AG09309 (cell line): ENCODE data around the gene ARPP19.
"Not testable (repeated sequence)": the region's sequence is repeated elsewhere in the genome, so short reads cannot be mapped to it uniquely, and the experiment has no call there.

Experiments used
- DNase-seq: peaks from one replicate; pipeline ENCODE4 v3.0.0-alpha.2; 2010; ENCODE audit warnings: low read depth
- H3K4me3 ChIP-seq: 2 replicates; pipeline ENCODE4 v1.5.1; 2011; ENCODE audit warnings: mild to moderate bottlenecking, low read depth, low read length, moderate library complexity; ENCODE audit not compliant: control insufficient read depth
- TF ChIP-seq, protein P1 (sequence below): IDR thresholded peaks from 2 replicates; pipeline ENCODE4 v1.5.1; 2011; ENCODE audit warnings: mild to moderate bottlenecking, low read depth, low read length, inconsistent platforms; ENCODE audit not compliant: insufficient read depth, control insufficient read depth; ENCODE audit errors: missing control alignments

The ARPP19 gene

DNA sequence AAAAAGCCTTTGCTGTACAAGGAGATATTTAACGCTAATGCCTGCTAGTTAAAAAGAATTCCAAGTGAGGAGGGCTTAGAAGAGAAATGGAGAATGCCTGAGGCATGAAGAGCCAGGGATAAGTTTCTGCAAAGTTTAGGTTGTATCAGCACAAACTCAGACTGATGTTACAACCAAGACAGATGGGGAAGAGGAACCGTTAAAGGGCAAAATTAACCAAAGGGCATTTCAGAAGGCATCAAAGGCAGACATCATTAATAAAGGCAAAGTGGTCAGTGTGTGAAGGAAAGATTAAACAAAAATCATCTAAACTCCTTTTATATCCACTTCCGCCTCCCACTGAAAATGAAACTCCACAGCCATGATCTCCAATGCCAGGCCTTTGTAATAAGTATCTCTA is 47.1 kb downstream of the ARPP19 start:
- DNase-seq = no peak
- no peak overlapping the region for H3K4me3 ChIP-seq
- TF ChIP-seq, protein P1, sequence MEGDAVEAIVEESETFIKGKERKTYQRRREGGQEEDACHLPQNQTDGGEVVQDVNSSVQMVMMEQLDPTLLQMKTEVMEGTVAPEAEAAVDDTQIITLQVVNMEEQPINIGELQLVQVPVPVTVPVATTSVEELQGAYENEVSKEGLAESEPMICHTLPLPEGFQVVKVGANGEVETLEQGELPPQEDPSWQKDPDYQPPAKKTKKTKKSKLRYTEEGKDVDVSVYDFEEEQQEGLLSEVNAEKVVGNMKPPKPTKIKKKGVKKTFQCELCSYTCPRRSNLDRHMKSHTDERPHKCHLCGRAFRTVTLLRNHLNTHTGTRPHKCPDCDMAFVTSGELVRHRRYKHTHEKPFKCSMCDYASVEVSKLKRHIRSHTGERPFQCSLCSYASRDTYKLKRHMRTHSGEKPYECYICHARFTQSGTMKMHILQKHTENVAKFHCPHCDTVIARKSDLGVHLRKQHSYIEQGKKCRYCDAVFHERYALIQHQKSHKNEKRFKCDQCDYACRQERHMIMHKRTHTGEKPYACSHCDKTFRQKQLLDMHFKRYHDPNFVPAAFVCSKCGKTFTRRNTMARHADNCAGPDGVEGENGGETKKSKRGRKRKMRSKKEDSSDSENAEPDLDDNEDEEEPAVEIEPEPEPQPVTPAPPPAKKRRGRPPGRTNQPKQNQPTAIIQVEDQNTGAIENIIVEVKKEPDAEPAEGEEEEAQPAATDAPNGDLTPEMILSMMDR = no peak

DNA sequence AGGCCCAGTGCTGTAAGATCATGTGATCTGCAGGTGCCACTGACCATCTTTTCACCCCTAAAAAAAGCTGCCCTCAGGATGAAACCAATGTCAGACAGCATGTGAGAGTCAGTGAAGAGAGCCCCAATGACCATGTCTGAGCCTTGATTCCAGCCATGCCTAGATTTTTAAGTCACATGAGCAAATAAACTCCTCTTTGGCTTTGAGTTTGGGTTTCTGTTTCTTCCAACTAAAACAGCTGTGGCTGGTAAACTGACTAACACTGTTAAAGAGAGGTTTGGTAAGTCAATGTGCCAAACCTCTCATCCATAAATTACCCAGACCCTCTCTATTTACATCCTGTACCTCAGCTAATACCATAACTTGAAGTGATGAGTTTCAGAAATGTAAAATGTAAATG is 48.4 kb downstream of the ARPP19 start:
- H3K4me3 ChIP-seq = no peak overlapping the region
- TF ChIP-seq, protein P1 = no peak
- no peak for DNase-seq

DNA sequence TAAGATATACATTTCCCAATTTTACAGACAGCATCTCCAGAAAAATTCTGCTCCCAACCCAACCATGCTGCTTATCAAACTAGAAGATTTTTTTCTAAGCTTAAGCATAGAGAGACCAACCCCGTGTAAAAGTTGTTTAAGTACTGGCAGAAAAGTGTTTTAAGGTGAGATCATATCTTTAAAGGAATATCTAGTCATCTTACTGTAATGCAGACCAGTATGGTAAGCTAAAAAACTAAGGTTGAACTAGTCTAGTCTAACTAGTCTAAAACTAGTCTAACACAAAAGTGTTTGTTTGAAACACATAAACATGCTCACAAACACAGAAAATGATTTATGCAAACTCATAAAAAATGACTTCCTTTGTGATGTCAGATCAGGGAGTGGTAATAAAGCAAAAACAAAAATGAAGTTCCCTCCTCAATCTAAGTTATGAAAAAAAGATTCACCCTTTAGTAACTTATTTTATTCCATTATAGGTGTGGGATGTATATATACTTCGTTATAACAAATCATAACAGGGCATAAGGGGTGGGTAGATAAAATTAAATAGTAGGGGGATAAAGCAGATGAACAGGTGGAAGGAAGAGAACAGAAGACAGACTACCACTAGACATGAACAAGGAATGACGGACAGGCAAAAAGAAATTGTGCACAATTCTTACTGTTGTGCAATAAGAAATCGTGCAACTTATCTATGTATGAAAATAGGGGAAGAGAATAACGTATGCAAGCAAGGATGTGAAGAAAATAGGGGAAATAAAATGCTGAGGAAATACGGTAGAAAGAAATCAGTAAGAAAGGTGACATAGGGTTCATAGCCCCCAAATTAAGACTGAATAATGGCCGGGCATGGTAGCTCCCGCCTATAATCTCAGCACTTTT is 50.1 kb downstream of the ARPP19 start:
- DNase-seq = no peak
- TF ChIP-seq, protein P1 = no peak

GRCh38 chr15:52517014-52517413 is 51.8 kb downstream of the ARPP19 start:
- DNase-seq = no peak
- H3K4me3 ChIP-seq = no peak overlapping the region
- TF ChIP-seq, protein P1 = no peak

More for the DNA sequence above, 50.1 kb downstream of the ARPP19 start:
- H3K4me3 ChIP-seq = no peak overlapping the region

- TF ChIP-seq, protein P1 = no peak
- no peak for DNase-seq
- no peak overlapping the region for H3K4me3 ChIP-seq
Observed at GRCh38 chr15:52515343-52515742, 53.5 kb downstream of the ARPP19 start.

- no peak for DNase-seq
Observed at GRCh38 chr15:52514482-52514881, 54.3 kb downstream of the ARPP19 start.

DNA sequence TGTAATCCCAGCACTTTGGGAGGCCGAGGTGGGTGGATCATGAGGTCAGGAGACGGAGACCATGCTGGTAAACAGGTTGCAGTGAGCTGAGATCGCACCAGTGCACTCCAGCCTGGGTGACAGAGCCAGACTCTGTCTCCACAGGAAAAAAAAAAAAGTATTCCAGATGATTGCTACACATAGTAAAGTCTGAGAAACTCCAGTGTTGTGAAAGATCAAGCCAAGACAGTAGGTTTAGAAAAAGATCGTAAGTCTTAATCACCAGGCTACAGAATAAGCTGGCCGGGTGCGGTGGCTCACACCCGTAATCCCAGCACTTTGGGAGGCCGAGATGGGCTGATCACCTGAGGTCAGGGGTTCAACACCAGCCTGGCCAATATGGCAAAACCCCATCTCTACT is 56.0 kb downstream of the ARPP19 start:
- not testable (repeated sequence) for DNase-seq, H3K4me3 ChIP-seq

More at GRCh38 chr15:52514482-52514881, 54.3 kb downstream of the ARPP19 start:
- no peak overlapping the region for H3K4me3 ChIP-seq
- TF ChIP-seq, protein P1 = no peak
